Cardiac ventricle fibroblast (primary cell): ENCODE results near the gene ANKRD23. TPM values are rescaled to one million over a fixed set of nuclear protein-coding genes. Genes with fewer than 3 reads are reported as not detected.

Experiments
- total RNA-seq: library from RNA; depleted of rRNA; stranded (reverse); fragments of >200 nt; gene quantifications from 2 replicates; pipeline ENCODE4 v1.2.3, GENCODE V29; 2015

ANKRD23 gene
- 1.1 and 3.2 TPM in 2 replicates for total RNA-seq

GRCh38 chr2:96843538-96844268, at the start of gene ANKRD23:
TSS of gene ANKRD23 (minus strand) at chr2:96844021. CDS start at chr2:96843992, 29 bp downstream.

GRCh38 chr2:96869822-96870625, 26.2 kb upstream of the ANKRD23 start, which contains the start of gene SEMA4C:
TSS of gene SEMA4C (minus strand) at chr2:96870080. CDS start at chr2:96867886, 2,194 bp downstream.

GRCh38 chr2:96857667-96858372, 14.0 kb upstream of the ANKRD23 start, which contains the start of gene ANKRD39:
TSS of gene ANKRD39 (minus strand) at chr2:96858016. CDS start at chr2:96857987, 29 bp downstream.

GRCh38 chr2:96816127-96816835, 27.5 kb downstream of the ANKRD23 start, which contains the start of gene CNNM3:
TSS of gene CNNM3 (plus strand) at chr2:96816268. CDS start at chr2:96816278, 10 bp downstream.

Other genes starting within 250 kb of the ANKRD23 start
- gene KANSL3, start 205.7 kb downstream of the ANKRD23 start, total RNA-seq, result 17.0 and 20.9 TPM in 2 replicates
- 0.10 and 0.37 TPM in 2 replicates for gene FER1L5, start 201.3 kb downstream of the ANKRD23 start, total RNA-seq
- 8.3 and 11.7 TPM in 2 replicates for gene LMAN2L, start 104.0 kb downstream of the ANKRD23 start, total RNA-seq
- 2.2 and 2.4 TPM in 2 replicates for gene CNNM4, start 83.1 kb downstream of the ANKRD23 start, total RNA-seq
- gene CNNM3, start 27.8 kb downstream of the ANKRD23 start, total RNA-seq, result 5.0 and 5.3 TPM in 2 replicates
- 7.4 and 10.8 TPM in 2 replicates for gene ANKRD39, start 14.0 kb upstream of the ANKRD23 start, total RNA-seq
- gene SEMA4C, start 26.1 kb upstream of the ANKRD23 start, total RNA-seq, result 20.3 and 26.8 TPM in 2 replicates
- not detected in 2 replicates for gene FAM178B, start 142.6 kb upstream of the ANKRD23 start, total RNA-seq